Liver (tissue), 3 donors: ENCODE measurements around the gene IFITM10.

Experiments used
- HNF4A ChIP-seq, 2 donors: conservative IDR thresholded peaks; 2 replicates each; pipeline ENCODE4 v1.6.1; 2016; ENCODE audit warnings: antibody characterized with exemption in 2 of 2, mild to moderate bottlenecking in 2 of 2
- JUND ChIP-seq, 2 donors: IDR thresholded peaks; 2 replicates each; pipeline ENCODE4 v1.6.1; 2016; ENCODE audit warnings: antibody characterized with exemption in 2 of 2
- MAX ChIP-seq: IDR thresholded peaks from 2 replicates; pipeline ENCODE4 v1.6.1; 2016; ENCODE audit warnings: antibody characterized with exemption
- RAD21 ChIP-seq, 2 donors: IDR thresholded peaks; 2 replicates each; pipeline ENCODE4 v1.6.1; 2016; ENCODE audit warnings: antibody characterized with exemption in 2 of 2, mild to moderate bottlenecking in 2 of 2
- RXRA ChIP-seq, 2 donors: IDR thresholded peaks; 2 replicates each; pipeline ENCODE4 v1.6.1; 2017 to 2018; ENCODE audit warnings: antibody characterized with exemption in 2 of 2, mild to moderate bottlenecking in 1 of 2
- SP1 ChIP-seq: IDR thresholded peaks from 2 replicates; pipeline ENCODE4 v1.6.1; 2018; ENCODE audit warnings: antibody characterized with exemption, mild to moderate bottlenecking
- TF ChIP-seq, protein P1 (sequence below): fragments of 150-350 bp; IDR thresholded peaks from 2 replicates; pipeline ENCODE4 v1.5.1; 2017; ENCODE audit warnings: improper control_type of control experiment, low read depth, low read length; ENCODE audit not compliant: missing input control
- TF ChIP-seq, protein P2 (sequence below): IDR thresholded peaks from 2 replicates; pipeline ENCODE4 v1.6.1; 2016; ENCODE audit warnings: antibody characterized with exemption
- donor health status: healthy.
- donor health status: healthy.

- TF ChIP-seq, protein P1, sequence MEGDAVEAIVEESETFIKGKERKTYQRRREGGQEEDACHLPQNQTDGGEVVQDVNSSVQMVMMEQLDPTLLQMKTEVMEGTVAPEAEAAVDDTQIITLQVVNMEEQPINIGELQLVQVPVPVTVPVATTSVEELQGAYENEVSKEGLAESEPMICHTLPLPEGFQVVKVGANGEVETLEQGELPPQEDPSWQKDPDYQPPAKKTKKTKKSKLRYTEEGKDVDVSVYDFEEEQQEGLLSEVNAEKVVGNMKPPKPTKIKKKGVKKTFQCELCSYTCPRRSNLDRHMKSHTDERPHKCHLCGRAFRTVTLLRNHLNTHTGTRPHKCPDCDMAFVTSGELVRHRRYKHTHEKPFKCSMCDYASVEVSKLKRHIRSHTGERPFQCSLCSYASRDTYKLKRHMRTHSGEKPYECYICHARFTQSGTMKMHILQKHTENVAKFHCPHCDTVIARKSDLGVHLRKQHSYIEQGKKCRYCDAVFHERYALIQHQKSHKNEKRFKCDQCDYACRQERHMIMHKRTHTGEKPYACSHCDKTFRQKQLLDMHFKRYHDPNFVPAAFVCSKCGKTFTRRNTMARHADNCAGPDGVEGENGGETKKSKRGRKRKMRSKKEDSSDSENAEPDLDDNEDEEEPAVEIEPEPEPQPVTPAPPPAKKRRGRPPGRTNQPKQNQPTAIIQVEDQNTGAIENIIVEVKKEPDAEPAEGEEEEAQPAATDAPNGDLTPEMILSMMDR = no peak
- TF ChIP-seq HNF4A (conservative IDR thresholded peaks at IDR 0.05) = no peak
- no peak for TF ChIP-seq MAX
- TF ChIP-seq RAD21 (IDR thresholded peaks at IDR 0.05) = no peak
- no peak for TF ChIP-seq RXRA (IDR thresholded peaks at IDR 0.05)
- TF ChIP-seq SP1 = no peak
- no peak for TF ChIP-seq JUND (IDR thresholded peaks at IDR 0.05)
- TF ChIP-seq, protein P2, sequence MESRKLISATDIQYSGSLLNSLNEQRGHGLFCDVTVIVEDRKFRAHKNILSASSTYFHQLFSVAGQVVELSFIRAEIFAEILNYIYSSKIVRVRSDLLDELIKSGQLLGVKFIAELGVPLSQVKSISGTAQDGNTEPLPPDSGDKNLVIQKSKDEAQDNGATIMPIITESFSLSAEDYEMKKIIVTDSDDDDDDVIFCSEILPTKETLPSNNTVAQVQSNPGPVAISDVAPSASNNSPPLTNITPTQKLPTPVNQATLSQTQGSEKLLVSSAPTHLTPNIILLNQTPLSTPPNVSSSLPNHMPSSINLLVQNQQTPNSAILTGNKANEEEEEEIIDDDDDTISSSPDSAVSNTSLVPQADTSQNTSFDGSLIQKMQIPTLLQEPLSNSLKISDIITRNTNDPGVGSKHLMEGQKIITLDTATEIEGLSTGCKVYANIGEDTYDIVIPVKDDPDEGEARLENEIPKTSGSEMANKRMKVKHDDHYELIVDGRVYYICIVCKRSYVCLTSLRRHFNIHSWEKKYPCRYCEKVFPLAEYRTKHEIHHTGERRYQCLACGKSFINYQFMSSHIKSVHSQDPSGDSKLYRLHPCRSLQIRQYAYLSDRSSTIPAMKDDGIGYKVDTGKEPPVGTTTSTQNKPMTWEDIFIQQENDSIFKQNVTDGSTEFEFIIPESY = no peak
These were observed 58.3 kb downstream of the IFITM10 start for GRCh38 chr11:1691878-1692707.
